GM21423 (cell line): ENCODE data around the gene ITGB4.

Experiments used
- ATAC-seq: cut with Tn5 transposase; IDR thresholded peaks from one replicate; pipeline ENCODE4 v1.9.1; 2021; ENCODE audit warnings: mild to moderate bottlenecking, moderate library complexity; ENCODE audit not compliant: unreplicated experiment

ITGB4 gene

DNA sequence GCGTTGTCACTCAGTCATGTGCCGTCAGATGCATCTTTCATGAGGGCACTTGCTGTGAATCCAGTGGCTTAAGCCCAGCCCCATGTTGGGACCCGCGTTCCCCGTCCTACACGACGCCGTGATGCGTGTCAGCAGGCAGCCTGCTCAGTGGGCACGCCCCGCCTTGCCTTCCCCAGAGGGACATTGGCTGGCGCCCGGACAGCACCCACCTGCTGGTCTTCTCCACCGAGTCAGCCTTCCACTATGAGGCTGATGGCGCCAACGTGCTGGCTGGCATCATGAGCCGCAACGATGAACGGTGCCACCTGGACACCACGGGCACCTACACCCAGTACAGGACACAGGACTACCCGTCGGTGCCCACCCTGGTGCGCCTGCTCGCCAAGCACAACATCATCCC lies 8.8 kb downstream of the ITGB4 start:
- no peak for ATAC-seq

DNA sequence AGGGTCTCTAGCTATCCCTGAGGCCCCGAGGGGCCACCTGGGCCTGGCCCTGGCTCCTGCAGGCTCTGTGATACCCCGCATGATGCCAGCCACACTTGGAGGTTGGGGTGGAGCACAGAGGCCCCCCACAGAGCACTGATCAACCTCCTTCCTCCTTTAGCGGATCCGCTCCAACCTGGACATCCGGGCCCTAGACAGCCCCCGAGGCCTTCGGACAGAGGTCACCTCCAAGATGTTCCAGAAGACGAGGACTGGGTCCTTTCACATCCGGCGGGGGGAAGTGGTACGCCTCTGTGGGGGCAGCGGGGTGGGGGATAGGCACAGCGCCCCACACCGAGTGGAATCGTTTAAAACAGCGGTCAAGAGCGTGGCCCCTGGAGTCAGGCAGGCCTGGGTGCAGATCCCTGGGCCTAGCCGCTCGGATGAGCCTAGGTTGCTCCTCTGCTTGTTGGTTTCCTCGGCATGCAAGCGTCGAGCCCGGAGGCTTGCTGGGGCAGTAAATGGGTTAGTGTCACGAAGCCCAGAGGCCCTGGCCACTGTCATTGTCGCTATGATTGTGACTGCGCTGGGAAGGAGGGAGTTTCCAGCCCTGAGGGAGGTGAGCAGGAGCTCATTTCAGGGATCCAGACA lies 9.9 kb downstream of the ITGB4 start:
- no peak for ATAC-seq

GRCh38 chr17:75731716-75732498 lies 10.6 kb downstream of the ITGB4 start:
- ATAC-seq, result no peak

GRCh38 chr17:75733471-75733870 lies 12.2 kb downstream of the ITGB4 start:
- no peak for ATAC-seq

DNA sequence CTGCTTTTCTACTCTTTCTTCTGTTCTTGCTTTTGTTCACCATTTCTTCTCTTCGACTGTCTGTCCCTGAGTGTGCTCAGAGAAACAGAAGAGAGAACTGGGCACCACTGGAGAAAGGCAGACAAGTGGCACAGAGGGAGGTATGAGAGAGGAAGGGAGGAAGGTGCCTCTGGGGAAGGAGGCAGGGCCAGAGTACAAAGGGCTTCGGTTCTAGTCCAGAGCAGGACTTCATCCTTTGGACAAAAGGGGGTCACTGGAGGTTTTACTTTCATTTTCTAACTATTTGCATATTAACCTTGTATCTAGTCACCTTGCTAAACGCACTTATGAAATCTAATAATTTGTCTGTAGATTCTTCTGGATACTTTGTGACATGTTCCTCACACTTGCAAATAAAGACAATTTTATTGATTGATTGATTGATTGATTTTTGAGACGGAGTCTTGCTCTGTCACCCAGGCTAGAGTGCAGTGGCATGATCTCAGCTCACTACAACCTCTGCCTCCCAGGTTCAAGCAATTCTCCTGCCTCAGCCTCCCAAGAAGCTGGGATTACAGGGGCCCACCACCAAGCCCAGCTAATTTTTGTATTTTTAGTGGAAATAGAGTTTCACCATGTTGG lies 13.5 kb downstream of the ITGB4 start:
- no peak for ATAC-seq

GRCh38 chr17:75736173-75736835 lies 15.0 kb downstream of the ITGB4 start:
- no peak for ATAC-seq

- ATAC-seq, result no peak
Observed at GRCh38 chr17:75737133-75737962, 16.1 kb downstream of the ITGB4 start.

GRCh38 chr17:75738218-75738802 lies 17.1 kb downstream of the ITGB4 start:
- ATAC-seq, result no peak

DNA sequence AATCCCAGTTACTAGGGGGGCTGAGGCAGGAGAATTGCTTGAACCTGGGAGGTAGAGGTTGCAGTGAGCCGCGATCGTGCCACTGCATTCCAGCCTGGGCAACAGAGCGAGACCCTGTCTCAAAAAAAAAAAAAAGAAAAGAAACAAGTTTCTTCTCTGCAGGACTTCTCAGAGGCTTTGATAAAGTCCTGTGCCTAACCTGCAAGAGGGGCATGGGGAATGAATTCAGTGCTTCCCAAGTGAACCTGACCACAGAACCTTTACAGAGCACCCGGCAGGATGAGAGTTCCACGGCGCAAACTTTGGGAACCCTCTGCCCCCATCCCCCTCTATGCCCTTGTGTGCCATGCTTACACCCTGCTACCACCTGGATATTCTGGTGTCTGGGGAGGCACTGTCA lies 17.9 kb downstream of the ITGB4 start:
- ATAC-seq, result no peak

- ATAC-seq, result no peak
Observed at GRCh38 chr17:75739801-75740200, 18.5 kb downstream of the ITGB4 start.

- ATAC-seq, result no peak
Observed at GRCh38 chr17:75740215-75740614, 19.0 kb downstream of the ITGB4 start.

DNA sequence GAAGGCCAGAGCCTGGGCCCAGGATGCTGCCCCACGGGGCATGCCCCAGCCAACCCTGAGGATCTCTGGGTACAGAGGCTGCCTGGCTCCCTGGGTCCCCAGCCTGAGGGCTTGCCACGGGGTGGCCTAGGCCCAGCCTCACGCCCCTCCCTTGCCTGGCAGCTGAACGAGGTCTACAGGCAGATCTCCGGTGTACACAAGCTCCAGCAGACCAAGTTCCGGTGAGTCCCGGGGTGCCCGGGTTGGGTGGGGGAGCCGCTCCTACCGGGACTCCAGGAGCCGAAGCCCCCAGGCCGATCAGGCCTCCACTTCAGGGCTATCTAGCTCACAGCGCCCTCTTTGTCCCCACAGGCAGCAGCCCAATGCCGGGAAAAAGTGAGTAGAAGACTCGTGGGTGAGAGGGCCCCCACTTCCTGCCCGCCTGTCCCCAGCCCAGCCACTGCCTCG lies 19.4 kb downstream of the ITGB4 start:
- ATAC-seq, result no peak

- no peak for ATAC-seq
Observed at GRCh38 chr17:75742337-75742736, 21.1 kb downstream of the ITGB4 start.

GRCh38 chr17:75743625-75744206 lies 22.5 kb downstream of the ITGB4 start:
- no peak for ATAC-seq

- ATAC-seq, result no peak
Observed at GRCh38 chr17:75748706-75749105, 27.4 kb downstream of the ITGB4 start.

DNA sequence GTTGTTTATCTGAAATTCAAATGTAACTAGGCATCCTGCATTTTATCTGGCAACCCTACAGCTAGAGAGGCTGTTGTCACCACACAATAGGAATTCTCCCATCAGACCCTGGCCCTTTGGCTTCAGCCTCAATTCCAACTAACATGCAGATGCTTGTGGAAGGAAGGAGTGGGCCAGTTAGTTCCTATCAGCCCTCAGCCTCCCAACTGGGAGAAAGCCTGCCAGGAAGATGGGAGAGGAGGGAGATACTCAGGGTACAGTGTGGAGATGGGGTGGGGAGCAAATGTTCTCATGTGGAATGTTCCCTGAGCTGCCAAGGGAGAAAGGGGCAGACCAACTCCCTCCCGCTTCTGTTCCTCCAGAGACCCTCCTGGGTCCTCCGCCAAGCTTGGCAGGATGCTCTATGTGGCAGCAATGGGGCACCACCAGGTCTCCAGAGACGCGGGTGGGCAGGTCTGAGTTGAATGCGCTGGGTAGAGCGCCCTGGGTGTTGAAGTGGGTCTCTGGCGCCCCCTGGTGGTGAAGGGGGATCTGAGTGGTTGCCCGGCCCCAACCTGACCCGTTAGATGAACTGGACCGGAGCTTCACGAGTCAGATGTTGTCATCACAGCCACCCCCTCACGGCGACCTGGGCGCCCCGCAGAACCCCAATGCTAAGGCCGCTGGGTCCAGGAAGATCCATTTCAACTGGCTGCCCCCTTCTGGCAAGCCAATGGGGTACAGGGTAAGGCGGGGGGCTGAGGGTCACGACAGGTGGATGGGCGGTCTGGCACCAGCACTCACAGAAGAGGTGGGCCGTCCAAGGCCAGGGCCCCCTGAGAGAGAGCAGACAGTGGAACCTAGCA lies 28.5 kb downstream of the ITGB4 start:
- ATAC-seq, result no peak

- ATAC-seq, result no peak
Observed at GRCh38 chr17:75750661-75751423, 29.6 kb downstream of the ITGB4 start.

DNA sequence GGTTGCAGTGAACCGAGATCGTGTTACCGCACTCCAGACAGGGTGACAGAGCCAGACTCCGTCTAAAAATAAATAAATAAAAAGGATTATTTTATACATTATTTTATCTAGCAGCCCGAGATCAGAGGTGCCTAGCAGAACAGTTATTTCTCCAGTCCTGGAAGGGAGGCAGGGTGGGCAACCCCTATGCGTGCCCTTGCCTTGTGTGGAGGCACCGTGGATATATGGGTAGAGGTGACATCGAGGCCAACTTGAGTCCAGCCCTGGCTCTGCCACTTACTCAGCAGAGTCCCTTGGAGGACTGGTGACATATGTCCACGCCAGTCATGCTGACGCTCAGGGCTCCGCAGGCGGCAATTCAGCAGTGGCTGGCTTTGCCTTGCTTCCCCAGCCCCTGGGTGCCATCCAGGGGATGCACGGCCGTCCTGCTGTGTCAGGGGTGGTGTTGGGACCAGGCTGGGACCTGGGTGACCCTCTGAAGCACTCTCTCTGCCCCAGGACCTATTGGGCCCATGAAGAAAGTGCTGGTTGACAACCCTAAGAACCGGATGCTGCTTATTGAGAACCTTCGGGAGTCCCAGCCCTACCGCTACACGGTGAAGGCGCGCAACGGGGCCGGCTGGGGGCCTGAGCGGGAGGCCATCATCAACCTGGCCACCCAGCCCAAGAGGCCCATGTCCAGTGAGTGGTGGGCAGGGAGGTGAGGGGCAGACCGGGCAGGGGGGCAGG lies 30.6 kb downstream of the ITGB4 start:
- no peak for ATAC-seq
